A549 (cell line): ENCODE measurements around the gene ZBTB22. TPM values are rescaled to one million over a fixed set of nuclear protein-coding genes. Genes with fewer than 3 reads are reported as not detected.

Experiments used
- ATAC-seq, 2 experiments: fragments of 200-7000 bp in 1 of 2; fragments of >200 bp in 1 of 2; cut with Nextera tagmentation in 1 of 2; cut with Tn5 transposase in 1 of 2; 3 replicates each; pipeline versions ENCODE4 v1.8.0 to v1.9.1; 2018 to 2020; ENCODE audit warnings: mild to moderate bottlenecking in 1 of 2, moderate library complexity in 1 of 2
- CTCF ChIA-PET: fragments of 300-600 bp; sonication (Branson Sonifier 250); formaldehyde crosslinking; extraction: SDS; loops from one replicate; lab custom pipeline; 2021; ENCODE audit warnings: antibody characterized with exemption, inconsistent platforms; lab: Yijun Ruan, JAX
- POLR2A ChIA-PET: fragments of 350-600 bp; formaldehyde crosslinking; extraction: SDS; loops from one replicate; lab custom pipeline; 2021; ENCODE audit warnings: antibody characterized with exemption, inconsistent platforms; lab: Yijun Ruan, JAX
- DNase-seq, 2 experiments: peaks; one replicate each; pipeline versions ENCODE4 v3.0.0 to v3.0.0-alpha.2; 2011 to 2016; ENCODE audit warnings: low read depth in 1 of 2, low spot score in 1 of 2
- FAIRE-seq: peaks from 2 replicates; lab custom pipeline; 2011; peaks lifted over from hg19 to GRCh38; lab: Jason Lieb, UNC
- H3K27ac ChIP-seq, 2 experiments: fragments of >200 bp; sonication (Bioruptor Twin); formaldehyde crosslinking; 3 replicates each; pipeline ENCODE4 v1.5.1; 2016 to 2017
- H3K4me1 ChIP-seq: fragments of >200 bp; sonication (Bioruptor Twin); formaldehyde crosslinking; 3 replicates; pipeline ENCODE4 v1.6.1; 2016
- H3K4me2 ChIP-seq: fragments of >200 bp; sonication (Bioruptor Twin); formaldehyde crosslinking; 3 replicates; pipeline ENCODE4 v1.6.1; 2016
- H3K4me3 ChIP-seq: fragments of >200 bp; sonication (Bioruptor Twin); formaldehyde crosslinking; 3 replicates; pipeline ENCODE4 v1.5.1; 2016
- H3K9me3 ChIP-seq: fragments of >200 bp; sonication (Bioruptor Twin); formaldehyde crosslinking; 3 replicates; pipeline ENCODE4 v1.6.1; 2016
- CBX2 ChIP-seq: fragments of 200-600 bp; sonication (generic); IDR thresholded peaks from 2 replicates; pipeline ENCODE4 v1.6.1; 2016; ENCODE audit warnings: low read depth, mild to moderate bottlenecking, borderline replicate concordance
- CEBPB ChIP-seq, 2 experiments: fragments of >200 bp in 1 of 2; sonication (Bioruptor Twin) in 1 of 2; formaldehyde crosslinking in 1 of 2; IDR thresholded peaks; 2 replicates each; pipeline ENCODE4 v1.6.1; 2012 to 2016
- EHF ChIP-seq: fragments of 250-450 bp; sonication (Bioruptor Pico); IDR thresholded peaks from 2 replicates; pipeline ENCODE4 v1.5.0; 2020; ENCODE audit warnings: mild to moderate bottlenecking
- ESRRA ChIP-seq: fragments of 150-350 bp; IDR thresholded peaks from 2 replicates; pipeline ENCODE4 v1.6.1; 2014; ENCODE audit warnings: mild to moderate bottlenecking, low read length, borderline replicate concordance
- GATA3 ChIP-seq: IDR thresholded peaks from 2 replicates; pipeline ENCODE4 v1.6.1; 2012; ENCODE audit warnings: borderline replicate concordance
- HOXA7 ChIP-seq: fragments of 250-450 bp; sonication (Bioruptor Pico); IDR thresholded peaks from 2 replicates; pipeline ENCODE4 v1.5.0; 2020; ENCODE audit warnings: mild to moderate bottlenecking, moderate library complexity
- HOXB5 ChIP-seq: fragments of 250-450 bp; sonication (Bioruptor Pico); IDR thresholded peaks from 2 replicates; pipeline ENCODE4 v1.5.0; 2020; ENCODE audit warnings: mild to moderate bottlenecking, moderate library complexity
- JUN ChIP-seq, 2 experiments: fragments of >200 bp; sonication (Bioruptor Twin); formaldehyde crosslinking; IDR thresholded peaks; 2 replicates in 1 of 2; 3 replicates in 1 of 2; pipeline ENCODE4 v1.6.1; 2016 to 2017
- JUNB ChIP-seq: fragments of >200 bp; sonication (Bioruptor Twin); formaldehyde crosslinking; IDR thresholded peaks from 2 replicates; pipeline ENCODE4 v1.6.1; 2016
- KDM5A ChIP-seq: fragments of 200-600 bp; sonication (generic); IDR thresholded peaks from 2 replicates; pipeline ENCODE4 v1.6.1; 2016; ENCODE audit warnings: antibody characterized with exemption, mild to moderate bottlenecking
- MYC ChIP-seq: IDR thresholded peaks from 2 replicates; pipeline ENCODE4 v1.6.1; 2012; ENCODE audit warnings: mild to moderate bottlenecking, inconsistent platforms, low read length, improper control_type of control experiment, borderline replicate concordance
- NPAS2 ChIP-seq: fragments of 250-450 bp; sonication (Bioruptor Pico); IDR thresholded peaks from 2 replicates; pipeline ENCODE4 v1.8.0; 2022; ENCODE audit warnings: mild to moderate bottlenecking, moderate library complexity, borderline replicate concordance
- PHF8 ChIP-seq: fragments of 200-600 bp; sonication (generic); IDR thresholded peaks from 2 replicates; pipeline ENCODE4 v1.6.1; 2016; ENCODE audit warnings: low read depth, mild to moderate bottlenecking, antibody characterized with exemption, moderate library complexity, borderline replicate concordance
- POLR2A ChIP-seq: IDR thresholded peaks from 2 replicates; pipeline ENCODE4 v1.6.1; 2012; ENCODE audit warnings: mild to moderate bottlenecking, low read length
- POLR2AphosphoS2 ChIP-seq: conservative IDR thresholded peaks from 2 replicates; pipeline ENCODE4 v1.6.1; 2012; ENCODE audit warnings: low read length, improper control_type of control experiment, inconsistent platforms
- RAD21 ChIP-seq, 2 experiments: fragments of >200 bp in 1 of 2; sonication (Bioruptor Twin) in 1 of 2; formaldehyde crosslinking in 1 of 2; IDR thresholded peaks in 1 of 2; conservative IDR thresholded peaks in 1 of 2; 2 replicates in 1 of 2; 3 replicates in 1 of 2; pipeline ENCODE4 v1.6.1; 2012 to 2018; ENCODE audit warnings: inconsistent platforms in 1 of 2
- RNF2 ChIP-seq: fragments of 200-600 bp; sonication (generic); IDR thresholded peaks from 2 replicates; pipeline ENCODE4 v1.6.1; 2016; ENCODE audit warnings: low read depth, mild to moderate bottlenecking, antibody characterized with exemption, moderate library complexity, borderline replicate concordance
- SREBF2 ChIP-seq: fragments of 450-650 bp; IDR thresholded peaks from 2 replicates; pipeline ENCODE4 v1.6.1; 2014; ENCODE audit warnings: mild to moderate bottlenecking, moderate library complexity
- TFCP2L1 ChIP-seq: fragments of 250-450 bp; sonication (Bioruptor Pico); IDR thresholded peaks from 2 replicates; pipeline ENCODE4 v1.5.0; 2021; ENCODE audit warnings: mild to moderate bottlenecking
- ZC3H11A ChIP-seq: fragments of 450-650 bp; IDR thresholded peaks from 2 replicates; pipeline ENCODE4 v1.6.1; 2014; ENCODE audit warnings: antibody characterized with exemption, mild to moderate bottlenecking
- WGBS: methylation state at CpG from one replicate; pipeline ENCODE4 v1.1.6; 2017; ENCODE audit errors: missing lambda C conversion rate; 5-methylcytosine and 5-hydroxymethylcytosine counted together
- polyA plus RNA-seq, 4 experiments: library from polyadenylated mRNA; depleted of rRNA in 3 of 4; stranded (reverse); fragments of >200 nt; fragmentation: RNase III in 1 of 4; extraction: RNeasy Plus Mini Kit Qiagen cat#74134 plus additional on column Dnase treatment in 1 of 4; gene quantifications; 2 replicates in 3 of 4; 3 replicates in 1 of 4; pipeline ENCODE4 v1.2.3, GENCODE V29; 2011 to 2017
- TF ChIP-seq, protein P1 (sequence below): fragments of 450-650 bp; IDR thresholded peaks from 2 replicates; pipeline ENCODE4 v1.6.1; 2014; ENCODE audit warnings: antibody characterized with exemption
- TF ChIP-seq, protein P2 (sequence below): IDR thresholded peaks from 2 replicates; pipeline ENCODE4 v1.6.1; 2012
- TF ChIP-seq, protein P3 (sequence below): fragments of 150-350 bp; IDR thresholded peaks from 2 replicates; pipeline ENCODE4 v1.6.1; 2014; ENCODE audit warnings: low read depth, mild to moderate bottlenecking, low read length
- TF ChIP-seq, protein P4 (sequence below): fragments of >200 bp; sonication (Bioruptor Twin); formaldehyde crosslinking; IDR thresholded peaks from 3 replicates; pipeline ENCODE4 v1.6.1; 2016
- TF ChIP-seq, protein P5 (sequence below): IDR thresholded peaks from 2 replicates; pipeline ENCODE4 v1.6.1; 2012

Gene ZBTB22
- polyA plus RNA-seq, 2 of the 4 experiments (the other 2 are of a cell fraction): 3.2 to 8.3 TPM

DNA sequence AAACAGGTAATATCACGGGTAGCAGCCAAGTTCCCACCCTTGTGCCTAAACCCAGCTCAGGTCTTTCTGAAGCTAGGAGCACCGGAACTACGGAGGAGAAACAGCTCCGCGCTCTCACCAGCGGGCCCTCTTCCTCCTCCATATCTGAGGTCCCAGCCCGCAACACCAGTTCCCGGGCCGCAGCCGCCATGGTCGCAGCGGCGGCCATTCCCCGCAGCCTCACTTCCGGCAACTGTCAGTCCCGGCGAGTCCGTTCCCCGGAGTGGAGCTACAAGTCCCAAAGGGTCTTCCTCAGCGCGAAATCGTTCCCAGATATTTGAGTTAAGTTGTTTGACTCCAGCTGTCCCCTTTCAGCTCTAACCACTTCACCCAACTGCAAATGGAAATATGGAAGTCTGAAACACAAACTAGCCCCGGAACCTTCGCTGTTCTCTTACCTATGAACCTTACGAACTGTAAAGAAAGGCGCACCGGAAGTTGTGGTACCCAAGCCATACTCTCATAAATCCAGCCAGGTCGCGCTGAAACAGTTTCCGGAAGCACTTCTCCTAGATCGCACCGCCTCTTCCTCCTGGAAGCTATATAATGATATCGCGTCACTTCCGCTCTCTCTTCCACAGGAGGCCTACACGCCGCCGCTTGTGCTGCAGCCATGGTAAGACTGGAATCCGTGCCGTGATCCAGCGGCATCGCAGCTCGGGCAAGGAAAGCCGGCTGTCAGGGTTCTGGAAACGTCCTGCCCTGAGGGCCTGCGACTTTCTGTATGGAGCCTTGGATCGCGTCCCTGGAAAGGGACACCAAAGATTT lies 45.9 kb downstream of the ZBTB22 start, which contains the start of the genes RPS18 and VPS52:
Gene RPS18 (plus strand): TSS at position 608 of the 807 bp plus-strand sequence. CDS start 45 bp downstream, at position 653.
Gene VPS52 (minus strand): TSS at position 409 of the 807 bp plus-strand sequence. CDS start 201 bp downstream, at position 208.
- WGBS: under 1% methylated on average over 33 of the region's 48 CpGs
- Histone ChIP-seq H3K4me3 (peak within 1 kb of the TSS; percentile 87), H3K4me2 (peak within 1 kb of the TSS; percentile 91), H3K9me3 (no peaks in the 10 kb centered on the region), H3K4me1 (peaks cover 39% of the 10 kb centered on the region), H3K27ac (peak within 1 kb of the TSS; percentile 91 to 97)
- POLR2A ChIA-PET: interaction anchor here (0.7 to 2.8 kb wide), 11 partner anchors 8 to 304 kb away, joined by 3 to 16 read pairs (median 7); partner anchors contain the start of genes BRD2, PFDN6, RGL2 and WDR46
- TF ChIP-seq POLR2A: peak; percentile 98
- TF ChIP-seq RNF2: no peak
- no peak for TF ChIP-seq EHF (CRISPR knock-in tag)
- TF ChIP-seq, protein P1, sequence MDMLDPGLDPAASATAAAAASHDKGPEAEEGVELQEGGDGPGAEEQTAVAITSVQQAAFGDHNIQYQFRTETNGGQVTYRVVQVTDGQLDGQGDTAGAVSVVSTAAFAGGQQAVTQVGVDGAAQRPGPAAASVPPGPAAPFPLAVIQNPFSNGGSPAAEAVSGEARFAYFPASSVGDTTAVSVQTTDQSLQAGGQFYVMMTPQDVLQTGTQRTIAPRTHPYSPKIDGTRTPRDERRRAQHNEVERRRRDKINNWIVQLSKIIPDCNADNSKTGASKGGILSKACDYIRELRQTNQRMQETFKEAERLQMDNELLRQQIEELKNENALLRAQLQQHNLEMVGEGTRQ: no peak
- TF ChIP-seq, protein P2, sequence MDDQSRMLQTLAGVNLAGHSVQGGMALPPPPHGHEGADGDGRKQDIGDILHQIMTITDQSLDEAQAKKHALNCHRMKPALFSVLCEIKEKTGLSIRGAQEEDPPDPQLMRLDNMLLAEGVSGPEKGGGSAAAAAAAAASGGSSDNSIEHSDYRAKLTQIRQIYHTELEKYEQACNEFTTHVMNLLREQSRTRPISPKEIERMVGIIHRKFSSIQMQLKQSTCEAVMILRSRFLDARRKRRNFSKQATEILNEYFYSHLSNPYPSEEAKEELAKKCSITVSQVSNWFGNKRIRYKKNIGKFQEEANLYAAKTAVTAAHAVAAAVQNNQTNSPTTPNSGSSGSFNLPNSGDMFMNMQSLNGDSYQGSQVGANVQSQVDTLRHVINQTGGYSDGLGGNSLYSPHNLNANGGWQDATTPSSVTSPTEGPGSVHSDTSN: no peak
- no peak for TF ChIP-seq SREBF2
- TF ChIP-seq JUN (IDR thresholded peaks at IDR 0.05): peak; percentile 85 to 97
- TF ChIP-seq HOXB5 (CRISPR knock-in tag): no peak
- no peak for TF ChIP-seq POLR2AphosphoS2
- no peak for TF ChIP-seq TFCP2L1 (CRISPR knock-in tag)
- TF ChIP-seq, protein P3, sequence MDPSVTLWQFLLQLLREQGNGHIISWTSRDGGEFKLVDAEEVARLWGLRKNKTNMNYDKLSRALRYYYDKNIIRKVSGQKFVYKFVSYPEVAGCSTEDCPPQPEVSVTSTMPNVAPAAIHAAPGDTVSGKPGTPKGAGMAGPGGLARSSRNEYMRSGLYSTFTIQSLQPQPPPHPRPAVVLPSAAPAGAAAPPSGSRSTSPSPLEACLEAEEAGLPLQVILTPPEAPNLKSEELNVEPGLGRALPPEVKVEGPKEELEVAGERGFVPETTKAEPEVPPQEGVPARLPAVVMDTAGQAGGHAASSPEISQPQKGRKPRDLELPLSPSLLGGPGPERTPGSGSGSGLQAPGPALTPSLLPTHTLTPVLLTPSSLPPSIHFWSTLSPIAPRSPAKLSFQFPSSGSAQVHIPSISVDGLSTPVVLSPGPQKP: no peak
- TF ChIP-seq ESRRA: no peak
- no peak for TF ChIP-seq ZC3H11A
- no peak for TF ChIP-seq JUNB
- no peak for TF ChIP-seq HOXA7 (CRISPR knock-in tag)
- TF ChIP-seq GATA3: peak; percentile 18; the same call in 1 of the 2 replicates
- TF ChIP-seq KDM5A: peak; percentile 88
- TF ChIP-seq, protein P4, sequence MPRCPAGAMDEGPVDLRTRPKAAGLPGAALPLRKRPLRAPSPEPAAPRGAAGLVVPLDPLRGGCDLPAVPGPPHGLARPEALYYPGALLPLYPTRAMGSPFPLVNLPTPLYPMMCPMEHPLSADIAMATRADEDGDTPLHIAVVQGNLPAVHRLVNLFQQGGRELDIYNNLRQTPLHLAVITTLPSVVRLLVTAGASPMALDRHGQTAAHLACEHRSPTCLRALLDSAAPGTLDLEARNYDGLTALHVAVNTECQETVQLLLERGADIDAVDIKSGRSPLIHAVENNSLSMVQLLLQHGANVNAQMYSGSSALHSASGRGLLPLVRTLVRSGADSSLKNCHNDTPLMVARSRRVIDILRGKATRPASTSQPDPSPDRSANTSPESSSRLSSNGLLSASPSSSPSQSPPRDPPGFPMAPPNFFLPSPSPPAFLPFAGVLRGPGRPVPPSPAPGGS: peak; percentile 75; the same call in 2 of the 3 replicates
- peak; percentile 75 for TF ChIP-seq PHF8
- TF ChIP-seq MYC: peak; percentile 84; the same call in 1 of the 2 replicates
- TF ChIP-seq CEBPB (IDR thresholded peaks at IDR 0.05): no peak
- TF ChIP-seq NPAS2 (CRISPR knock-in tag): no peak
- TF ChIP-seq, protein P5, sequence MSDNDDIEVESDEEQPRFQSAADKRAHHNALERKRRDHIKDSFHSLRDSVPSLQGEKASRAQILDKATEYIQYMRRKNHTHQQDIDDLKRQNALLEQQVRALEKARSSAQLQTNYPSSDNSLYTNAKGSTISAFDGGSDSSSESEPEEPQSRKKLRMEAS: peak; percentile 99
- no peak for TF ChIP-seq CBX2
- no peak for TF ChIP-seq RAD21 (conservative IDR thresholded peaks at IDR 0.05 in 1 of 2, IDR thresholded peaks at IDR 0.05 in 1 of 2)
- FAIRE-seq (no peak), ATAC-seq (peak; percentile 89 to 92), DNase-seq (peak; percentile 76 to 99)
- CTCF ChIA-PET: interaction anchor here (0.8 to 2.6 kb wide), 7 partner anchors 9 to 74 kb away, joined by 3 to 10 read pairs (median 4); no protein-coding TSS in a partner anchor
